Endodermal cell (in vitro differentiated cells): ENCODE measurements around the gene CEP135. TPM values are rescaled to one million over a fixed set of nuclear protein-coding genes. Genes with fewer than 3 reads are reported as not detected.

ENCODE experiments used
- DNase-seq: peaks from one replicate; pipeline ENCODE4 v3.0.0-alpha.2; 2017
- H3K27ac ChIP-seq: 2 replicates; pipeline ENCODE4 v1.5.1; 2013; ENCODE audit warnings: mild to moderate bottlenecking, low read depth, low read length, moderate library complexity
- H3K27me3 ChIP-seq: 2 replicates; pipeline ENCODE4 v1.6.1; 2013; ENCODE audit warnings: mild to moderate bottlenecking, low read length, moderate library complexity; ENCODE audit not compliant: insufficient read depth, control insufficient read depth, poor library complexity, severe bottlenecking
- H3K36me3 ChIP-seq: 2 replicates; pipeline ENCODE4 v1.7.0; 2013; ENCODE audit warnings: mild to moderate bottlenecking, low read length, moderate library complexity; ENCODE audit not compliant: control insufficient read depth, insufficient read depth
- H3K4me1 ChIP-seq: one replicate; pipeline ENCODE4 v1.7.0; 2013; ENCODE audit warnings: low read length; ENCODE audit not compliant: control insufficient read depth, insufficient read depth
- H3K4me3 ChIP-seq: 2 replicates; pipeline ENCODE4 v1.5.1; 2013; ENCODE audit warnings: mild to moderate bottlenecking, low read length, moderate library complexity
- H3K9ac ChIP-seq: 2 replicates; pipeline ENCODE4 v1.6.1; 2013; ENCODE audit warnings: mild to moderate bottlenecking, low read length, moderate library complexity; ENCODE audit not compliant: poor library complexity, severe bottlenecking; ENCODE audit errors: extremely low read depth
- H3K9me3 ChIP-seq: 2 replicates; pipeline ENCODE4 v1.6.1; 2013; ENCODE audit warnings: mild to moderate bottlenecking, low read length, moderate library complexity; ENCODE audit not compliant: control insufficient read depth
- H3K27ac Mint-ChIP-seq: 2 replicates; pipeline ENCODE4 v1.8.0; 2020; ENCODE audit warnings: mixed read lengths
- H3K27me3 Mint-ChIP-seq: 2 replicates; pipeline ENCODE4 v1.8.0; 2021; ENCODE audit warnings: mild to moderate bottlenecking, mixed read lengths; ENCODE audit not compliant: insufficient read depth
- H3K36me3 Mint-ChIP-seq: 2 replicates; pipeline ENCODE4 v1.8.0; 2020; ENCODE audit warnings: low read depth, mixed read lengths
- H3K4me1 Mint-ChIP-seq: 2 replicates; pipeline ENCODE4 v1.8.0; 2020; ENCODE audit warnings: mixed read lengths
- H3K4me3 Mint-ChIP-seq: 2 replicates; pipeline ENCODE4 v1.8.0; 2020; ENCODE audit warnings: mild to moderate bottlenecking, moderate library complexity, mixed read lengths
- H3K9me3 Mint-ChIP-seq: 2 replicates; pipeline ENCODE4 v1.8.0; 2020; ENCODE audit warnings: mild to moderate bottlenecking, mixed read lengths
- CTCF ChIP-seq: fragments of 200-600 bp; sonication (generic); conservative IDR thresholded peaks from 2 replicates; pipeline ENCODE4 v1.5.0; 2021; ENCODE audit warnings: antibody characterized with exemption, mild to moderate bottlenecking
- WGBS, 2 experiments: methylation state at CpG; one replicate each; pipeline versions ENCODE4 v1.1.5 to v1.1.7; 2013; ENCODE audit warnings: missing lambda C conversion rate in 2 of 2, mixed read lengths in 1 of 2; ENCODE audit not compliant: insufficient coverage in 1 of 2, insufficient read length in 1 of 2; 5-methylcytosine and 5-hydroxymethylcytosine counted together
- total RNA-seq, 2 donors: library from RNA; stranded (reverse); fragmentation: NEBNext Ultra II Directional in 1 of 2; extraction: Animal tissue kit (Norgen Biotek cat#: 25700) in 1 of 2; gene quantifications; 2 replicates in 1 of 2; 3 replicates in 1 of 2; pipeline ENCODE4 v1.2.1, GENCODE V29; 2021

CEP135 gene
- total RNA-seq, 2 donors from 2014 or later, result 28.0 to 37.4 TPM

GRCh38 chr4:55920571-55920970 is 28.2 kb upstream of the CEP135 start:
- no peak overlapping the region for H3K27ac Mint-ChIP-seq
- no peaks in the 10 kb centered on the region for H3K36me3 Mint-ChIP-seq
- H3K27me3 Mint-ChIP-seq, result no peaks in the 10 kb centered on the region
- H3K27ac ChIP-seq, result no peak overlapping the region
- H3K4me3 Mint-ChIP-seq, result no peak overlapping the region
- no peak for TF ChIP-seq CTCF
- no peaks in the 10 kb centered on the region for H3K27me3 ChIP-seq
- peaks cover 11% of the 10 kb centered on the region for H3K4me1 ChIP-seq
- H3K9me3 Mint-ChIP-seq, result peaks cover 5% of the 10 kb centered on the region
- no peaks in the 10 kb centered on the region for H3K9me3 ChIP-seq
- H3K36me3 ChIP-seq, result no peaks in the 10 kb centered on the region
- no peak overlapping the region for H3K4me3 ChIP-seq
- DNase-seq, result no peak
- H3K4me1 Mint-ChIP-seq, result peaks cover 15% of the 10 kb centered on the region
- 94 to 95% methylated on average over 4 to 5 of the region's 5 CpGs for WGBS, 2 experiments
- H3K9ac ChIP-seq, result no peak overlapping the region

- no peak overlapping the region for H3K27ac ChIP-seq
- H3K27me3 ChIP-seq, result no peaks in the 10 kb centered on the region
- H3K36me3 Mint-ChIP-seq, result no peaks in the 10 kb centered on the region
- H3K27me3 Mint-ChIP-seq, result no peaks in the 10 kb centered on the region
- no peak overlapping the region for H3K4me3 Mint-ChIP-seq
- no peak for DNase-seq
- no peaks in the 10 kb centered on the region for H3K36me3 ChIP-seq
- no peak overlapping the region for H3K4me3 ChIP-seq
- no peaks in the 10 kb centered on the region for H3K9me3 ChIP-seq
- no peak overlapping the region for H3K9ac ChIP-seq
- WGBS, 2 experiments, result 90% methylated on average over 3 of the region's 3 CpGs; no CpG with 5 or more reads in 1 of the 2 experiments
- peaks cover 18% of the 10 kb centered on the region for H3K4me1 Mint-ChIP-seq
- TF ChIP-seq CTCF, result no peak
- H3K27ac Mint-ChIP-seq, result no peak overlapping the region
- peaks cover 5% of the 10 kb centered on the region for H3K9me3 Mint-ChIP-seq
- peaks cover 12% of the 10 kb centered on the region for H3K4me1 ChIP-seq
Observed at GRCh38 chr4:55921093-55921492, 27.7 kb upstream of the CEP135 start.

- Histone ChIP-seq H3K4me1 (peaks cover 21% of the 10 kb centered on the region), H3K27me3 (no peaks in the 10 kb centered on the region), H3K4me3 (no peak overlapping the region), H3K9me3 (no peaks in the 10 kb centered on the region), H3K36me3 (no peaks in the 10 kb centered on the region), H3K27ac (no peak overlapping the region), H3K9ac (no peak overlapping the region)
- H3K27ac Mint-ChIP-seq, result no peak overlapping the region
- peaks cover 21% of the 10 kb centered on the region for H3K9me3 Mint-ChIP-seq
- 87 to 88% methylated on average over 4 of the region's 4 CpGs for WGBS, 2 experiments
- peaks cover 34% of the 10 kb centered on the region for H3K4me1 Mint-ChIP-seq
- H3K4me3 Mint-ChIP-seq, result no peak overlapping the region
- no peak for DNase-seq
- H3K36me3 Mint-ChIP-seq, result no peaks in the 10 kb centered on the region
- no peaks in the 10 kb centered on the region for H3K27me3 Mint-ChIP-seq
- no peak for TF ChIP-seq CTCF
Observed at GRCh38 chr4:55925241-55925640, 23.5 kb upstream of the CEP135 start.
